Glomerular visceral epithelial cell (primary cell): ENCODE data around the gene MGA.

Experiments used
- DNase-seq: peaks from one replicate; pipeline ENCODE4 v3.0.0-alpha.2; 2016; ENCODE audit errors: extremely low spot score

The MGA gene

DNA sequence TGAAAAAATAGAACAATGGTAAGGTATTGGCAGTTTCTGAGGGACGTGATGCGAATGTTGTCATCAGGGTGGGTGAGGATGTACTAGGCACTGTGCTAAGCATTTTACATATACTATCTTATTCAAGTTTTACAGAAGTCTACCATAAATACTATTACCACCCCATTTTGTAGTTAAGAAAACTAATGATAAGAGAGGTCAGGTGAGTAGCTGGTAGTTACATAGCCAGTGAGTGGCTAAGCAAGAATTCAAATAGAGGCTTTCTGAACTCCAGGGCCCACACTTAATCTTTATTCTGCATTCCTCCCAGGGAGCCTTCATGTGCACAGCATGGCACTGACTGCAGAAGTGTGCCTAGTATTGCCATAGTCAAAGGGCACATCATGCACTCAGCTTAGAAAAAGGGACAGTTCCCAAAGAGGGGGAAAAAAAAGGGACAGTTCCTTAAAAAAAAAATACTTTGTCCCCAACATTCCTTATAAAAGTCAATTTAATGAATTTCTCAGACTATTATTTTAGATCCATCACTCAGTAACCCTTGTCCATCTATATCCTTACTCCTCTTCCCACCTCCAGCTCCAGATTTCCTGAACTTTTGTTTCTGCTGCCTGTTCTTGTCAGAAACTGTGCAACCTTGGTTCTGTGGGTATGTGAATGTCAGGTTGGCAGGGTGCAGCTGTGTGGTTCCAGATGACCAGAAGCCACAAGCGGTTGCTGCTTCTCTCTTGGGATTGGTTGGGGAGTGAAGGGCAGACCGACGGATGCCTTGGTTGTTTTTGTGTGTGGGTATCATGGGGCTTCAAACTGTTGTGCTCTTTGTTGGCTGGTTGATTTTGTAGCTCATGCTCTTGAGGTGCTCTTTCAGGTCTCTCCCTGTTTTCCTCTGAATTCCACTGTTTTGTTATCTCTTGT is 122.4 kb downstream of the MGA start:
- no peak for DNase-seq

- no peak for DNase-seq
Measured at GRCh38 chr15:41783296-41783695, 123.1 kb downstream of the MGA start.

GRCh38 chr15:41788262-41788661 is 128.1 kb downstream of the MGA start:
- no peak for DNase-seq

- no peak for DNase-seq
Measured at GRCh38 chr15:41789236-41789635, 129.0 kb downstream of the MGA start.

DNA sequence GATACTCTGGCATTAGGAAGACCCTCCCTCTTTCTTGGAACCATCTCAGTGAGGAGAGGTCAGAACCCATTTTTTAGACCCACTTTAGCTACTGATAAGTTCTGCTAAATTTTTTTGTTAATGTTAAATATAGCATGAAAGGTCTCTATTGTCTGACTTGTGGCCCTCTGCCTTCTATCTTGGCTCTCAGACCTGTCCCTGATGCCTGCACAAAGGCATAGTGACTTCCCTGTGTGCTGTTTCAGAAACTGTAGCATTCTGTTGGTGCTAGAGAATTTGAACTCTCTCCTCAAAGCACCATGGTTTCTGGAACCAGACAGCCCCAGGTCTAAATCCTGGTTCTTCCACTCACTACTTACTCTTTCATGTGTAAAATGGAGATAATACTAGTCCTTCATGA is 129.5 kb downstream of the MGA start:
- DNase-seq = no peak

DNA sequence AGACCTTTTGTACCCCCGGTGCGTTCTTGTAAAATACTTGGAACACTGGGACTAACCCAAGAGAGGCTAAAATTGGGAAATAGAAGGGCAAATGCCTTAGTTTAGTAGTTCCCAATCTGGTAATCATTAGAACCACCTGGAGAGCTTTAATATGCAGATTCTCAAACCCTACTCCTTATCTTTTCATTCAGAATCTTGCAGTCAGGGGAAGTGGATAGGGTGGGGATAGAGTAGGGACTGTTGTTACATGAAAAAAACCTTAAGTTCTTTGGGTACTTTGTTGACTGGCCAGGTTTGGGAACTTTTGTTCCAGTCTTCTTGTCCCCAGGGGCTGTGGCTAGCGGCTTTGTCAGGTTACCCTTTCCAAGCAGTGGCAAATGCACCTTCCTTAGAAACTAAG is 130.0 kb downstream of the MGA start:
- DNase-seq = no peak

- peak; percentile 66 for DNase-seq
Measured at GRCh38 chr15:41790756-41791546, 130.7 kb downstream of the MGA start.

DNA sequence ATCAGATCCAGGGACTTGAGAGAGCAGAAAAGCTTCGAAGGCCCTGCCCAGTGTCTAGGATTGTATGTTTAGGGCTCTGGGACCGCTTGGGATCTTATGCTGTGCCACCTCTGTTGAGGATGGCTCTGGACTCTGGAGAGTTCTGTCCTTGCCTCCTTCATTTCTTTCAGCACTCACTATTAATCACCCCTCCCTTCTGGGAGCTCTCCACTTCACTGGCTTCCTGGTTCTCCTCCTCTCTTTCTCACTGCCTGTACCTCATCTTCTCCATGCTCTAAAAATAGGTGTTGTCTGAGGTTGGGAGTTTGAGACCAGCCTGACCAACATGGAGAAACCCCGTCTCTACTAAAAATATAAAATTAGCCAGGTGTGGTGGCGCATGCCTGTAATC is 131.3 kb downstream of the MGA start:
- DNase-seq = no peak

- no peak for DNase-seq
Measured at GRCh38 chr15:41792000-41792637, 131.9 kb downstream of the MGA start.

DNA sequence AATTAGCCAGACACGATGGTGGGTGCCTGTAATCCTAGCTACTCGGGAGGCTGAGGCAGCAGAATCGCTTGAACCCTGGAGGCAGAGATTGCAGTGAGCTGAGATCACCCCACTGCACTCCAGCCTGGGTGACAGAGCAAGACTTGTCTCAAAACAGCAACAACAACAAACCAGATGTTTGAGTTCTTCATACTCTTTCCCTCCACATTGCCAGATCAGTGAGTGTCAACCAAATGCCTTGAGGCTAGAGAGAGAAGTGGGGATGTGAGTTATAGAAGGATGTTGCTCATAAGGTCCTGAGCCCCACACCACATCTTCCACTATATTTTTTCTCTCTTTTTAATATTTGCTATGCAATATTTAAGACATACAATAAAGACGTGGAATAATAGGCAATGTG is 133.9 kb downstream of the MGA start:
- DNase-seq = no peak

DNA sequence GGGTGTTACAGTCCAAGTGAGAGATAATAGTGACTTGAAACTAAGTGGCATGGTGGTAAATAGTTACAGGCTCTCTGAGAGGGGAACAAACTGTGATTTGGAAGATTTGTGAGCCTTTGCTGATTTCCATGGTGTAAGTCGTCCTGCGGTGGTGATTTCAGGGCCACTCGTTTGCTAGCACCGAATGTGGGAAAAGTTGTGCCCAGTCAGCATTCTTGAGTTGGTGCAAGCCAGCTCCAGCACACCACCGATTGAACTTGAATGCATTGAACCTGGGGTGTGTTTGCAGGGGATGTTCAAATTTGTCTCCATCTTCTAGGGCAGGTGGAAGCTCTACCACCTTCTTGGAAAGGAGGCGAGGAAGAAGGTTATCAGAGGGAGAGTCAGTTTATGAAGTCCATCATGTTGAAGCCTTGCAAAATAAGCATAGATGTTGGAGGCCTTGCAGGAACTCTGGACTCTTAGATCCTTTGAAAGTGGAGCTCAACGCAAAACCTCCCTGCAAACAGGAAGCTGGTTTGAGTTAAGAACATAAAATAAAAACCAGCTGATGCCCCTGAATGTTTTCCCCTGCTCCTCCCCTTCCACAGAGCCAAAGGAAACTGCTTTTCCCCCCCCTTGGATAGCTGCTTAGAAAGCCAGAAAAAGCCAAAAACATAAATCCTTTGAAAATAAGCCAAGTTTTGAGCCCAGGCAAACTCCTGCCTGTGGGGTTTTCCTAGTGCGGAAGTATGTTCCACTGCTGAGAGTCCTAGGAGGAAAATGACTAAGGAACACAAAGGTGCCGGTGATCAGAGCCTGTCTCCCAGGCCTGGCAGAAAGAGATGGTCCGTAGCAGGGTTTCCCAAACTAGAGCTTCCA is 136.0 kb downstream of the MGA start:
- no peak for DNase-seq

GRCh38 chr15:41797201-41797944 is 137.2 kb downstream of the MGA start:
- no peak for DNase-seq

GRCh38 chr15:41798607-41799487 is 138.6 kb downstream of the MGA start:
- peak; percentile 29 for DNase-seq

DNA sequence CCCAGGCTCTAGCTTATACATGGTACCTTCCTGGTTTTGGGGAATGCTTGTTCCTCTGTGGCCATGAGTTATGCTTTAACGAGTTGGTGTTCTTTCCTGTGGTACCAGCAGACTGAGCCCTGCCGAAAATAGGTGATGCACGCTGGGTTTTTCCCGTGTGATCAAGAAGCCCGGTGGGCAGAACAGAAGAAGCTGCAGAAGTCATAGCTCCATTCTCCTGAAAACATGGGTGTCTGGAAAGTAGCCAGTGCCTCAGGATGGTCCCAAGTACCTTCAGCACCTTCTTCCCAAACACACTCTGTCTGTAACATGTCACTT is 139.2 kb downstream of the MGA start:
- DNase-seq = no peak

- DNase-seq = peak; percentile 11
Measured at GRCh38 chr15:41801185-41801584, 141.0 kb downstream of the MGA start.

DNA sequence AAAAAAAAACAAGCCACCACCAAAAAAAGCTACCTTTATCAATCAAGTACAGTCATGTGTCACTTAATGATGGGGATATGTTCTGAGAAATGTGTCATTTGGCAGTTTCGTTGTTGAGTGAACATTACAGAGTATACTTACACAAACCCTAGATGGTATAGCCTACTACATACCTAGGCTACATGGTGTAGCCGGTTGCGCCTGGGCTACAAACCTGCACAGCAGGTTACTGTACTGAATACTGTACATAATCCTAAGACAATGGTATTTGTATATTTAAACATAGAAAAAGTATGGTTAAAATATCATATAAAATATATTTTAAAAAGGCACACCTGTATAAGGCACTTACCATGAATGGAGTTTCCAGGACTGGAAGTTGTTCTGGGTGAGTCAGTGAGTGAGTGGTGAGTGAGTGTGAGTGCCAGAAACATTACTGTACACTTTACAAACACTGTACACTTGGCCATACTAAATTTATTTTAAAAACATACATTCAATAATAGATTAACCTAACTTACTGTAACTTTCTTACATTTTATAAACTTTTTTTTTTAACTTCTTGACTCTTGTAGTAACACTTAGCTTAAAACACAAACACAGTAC is 141.7 kb downstream of the MGA start:
- DNase-seq = no peak

DNA sequence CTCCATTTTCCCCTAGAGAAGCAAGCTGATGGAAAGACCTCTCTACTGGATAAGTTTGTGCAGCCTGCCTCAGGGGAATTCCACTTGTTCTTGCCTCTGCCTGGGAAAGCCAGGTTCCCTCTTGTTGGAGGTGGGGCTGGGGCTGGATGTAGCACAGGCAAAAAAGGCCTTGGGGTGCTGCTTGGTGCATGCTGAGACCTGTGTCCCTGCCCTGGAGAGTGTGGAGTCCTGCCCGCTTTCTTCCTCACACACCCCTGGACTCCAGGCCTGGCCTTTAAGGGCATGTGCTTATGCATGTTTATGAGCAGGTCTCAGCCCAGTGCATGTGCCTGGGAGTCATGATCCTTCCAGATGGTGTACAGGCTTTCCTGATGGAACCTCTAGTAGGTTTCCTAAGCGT is 144.2 kb downstream of the MGA start:
- no peak for DNase-seq

DNA sequence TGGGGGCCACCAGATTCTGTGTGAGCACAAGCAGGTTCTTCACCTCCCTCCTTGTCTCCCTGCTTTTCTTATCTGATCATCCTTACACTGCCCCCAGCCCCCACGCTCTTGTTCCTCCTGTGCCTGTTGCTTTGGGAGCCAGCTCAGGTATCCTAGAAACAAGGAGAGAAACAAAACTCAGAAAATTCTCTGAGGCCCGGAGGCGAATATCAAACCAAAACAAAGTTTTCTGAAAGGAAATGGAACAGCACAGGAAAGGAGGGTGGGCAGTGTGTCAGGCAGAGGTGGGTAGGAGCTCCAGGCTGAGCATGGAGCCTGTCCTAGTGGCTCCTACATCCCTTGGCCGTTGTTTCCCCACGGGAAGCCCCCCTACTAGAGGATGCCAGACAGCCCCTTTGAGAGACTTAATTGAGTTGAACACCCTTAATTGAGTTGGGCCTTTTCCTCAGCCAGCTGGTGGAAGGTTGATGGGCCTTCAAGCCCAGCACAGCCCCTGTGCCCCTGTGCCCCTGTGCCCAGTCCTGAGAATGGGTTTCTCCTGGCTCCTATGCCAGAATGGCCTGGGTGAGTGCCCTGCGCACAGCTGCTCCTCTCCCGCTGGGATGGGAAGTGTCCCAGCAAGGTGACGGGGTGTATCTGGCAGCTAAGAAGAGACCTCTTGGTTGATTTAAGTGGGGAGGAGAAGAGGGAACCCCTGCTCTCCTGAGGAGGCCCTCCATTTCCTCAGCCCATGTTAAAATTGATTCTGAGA is 144.9 kb downstream of the MGA start:
- no peak for DNase-seq

GRCh38 chr15:41805711-41806110 is 145.5 kb downstream of the MGA start:
- no peak for DNase-seq
